Measurements from ENCODE around the gene TMEM126A.
"Not testable (repeated sequence)": the region's sequence is repeated elsewhere in the genome, so short reads cannot be mapped to it uniquely, and the experiment has no call there.

Gene TMEM126A

GRCh38 chr11:85647604-85648299, at the start of gene TMEM126A:
TMEM126A (plus strand) TSS chr11:85647967; CDS start chr11:85650256, 2,289 bp downstream.
- DNase-seq (ENCODE audit: low spot score): peak; percentile 94

GRCh38 chr11:85599083-85599482, 48.7 kb upstream of the TMEM126A start:
- no peak for DNase-seq (ENCODE audit: low spot score)

- no peak for DNase-seq (ENCODE audit: low spot score)
Measured at GRCh38 chr11:85602526-85603213, 45.1 kb upstream of the TMEM126A start.

DNA sequence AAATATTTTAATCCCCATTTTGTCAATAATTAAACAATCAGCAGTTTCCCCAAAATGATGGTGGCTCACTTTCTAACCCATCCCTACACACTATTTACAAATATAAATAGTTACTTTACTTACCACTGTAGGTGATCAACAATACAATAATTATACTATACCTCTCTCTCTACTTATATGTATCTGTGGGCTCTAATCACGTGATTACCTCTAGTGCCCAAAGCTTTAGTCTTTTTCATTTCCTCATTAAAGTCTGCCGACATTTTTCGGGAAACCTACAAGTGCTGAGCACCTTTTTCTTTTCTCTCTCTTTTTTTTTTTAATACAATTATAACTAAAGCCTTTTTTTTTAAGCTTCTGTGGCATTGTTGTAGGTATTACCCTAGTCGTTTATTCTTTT, 44.5 kb upstream of the TMEM126A start:
- DNase-seq (ENCODE audit: low spot score): no peak

DNA sequence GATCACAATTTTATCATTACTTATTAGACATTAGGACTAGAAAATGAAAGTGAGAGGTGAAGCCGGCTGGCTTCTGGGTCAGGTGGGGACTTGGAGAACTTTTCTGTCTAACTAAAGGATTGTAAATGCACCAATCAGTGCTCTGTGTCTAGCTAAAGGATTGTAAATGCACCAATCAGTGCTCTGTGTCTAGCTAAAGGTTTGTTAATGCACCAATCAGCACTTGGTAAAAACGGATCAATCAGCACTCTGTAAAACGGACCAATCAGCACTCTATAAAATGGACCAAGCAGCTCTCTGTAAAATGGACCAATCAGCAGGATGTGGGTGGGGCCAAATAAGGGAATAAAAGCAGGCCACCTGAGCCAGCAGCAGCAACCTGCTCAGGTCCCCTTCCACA, 41.5 kb upstream of the TMEM126A start:
- DNase-seq (ENCODE audit: low spot score): not testable (repeated sequence)

DNA sequence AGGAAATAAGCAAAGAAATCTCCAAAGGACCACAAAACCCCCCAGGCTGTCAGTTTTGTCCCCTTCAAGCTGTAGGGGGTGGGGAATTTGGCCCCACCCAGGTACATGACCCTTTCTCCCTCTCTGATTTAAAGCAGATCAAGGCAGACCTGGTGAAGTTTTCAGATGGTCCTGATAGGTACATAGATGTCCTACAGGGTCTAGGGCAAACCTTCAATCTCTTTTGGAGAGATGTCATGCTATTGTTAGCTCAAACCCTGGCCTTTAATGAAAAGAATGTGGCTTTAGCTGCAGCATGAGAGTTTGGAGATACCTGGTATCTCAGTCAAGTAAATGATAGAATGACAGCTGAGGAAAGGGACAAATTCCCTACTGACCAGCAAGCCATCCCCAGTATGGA, 39.1 kb upstream of the TMEM126A start:
- not testable (repeated sequence) for DNase-seq (ENCODE audit: low spot score)

- DNase-seq (ENCODE audit: low spot score): not testable (repeated sequence)
Measured at GRCh38 chr11:85609286-85609685, 38.5 kb upstream of the TMEM126A start.

DNA sequence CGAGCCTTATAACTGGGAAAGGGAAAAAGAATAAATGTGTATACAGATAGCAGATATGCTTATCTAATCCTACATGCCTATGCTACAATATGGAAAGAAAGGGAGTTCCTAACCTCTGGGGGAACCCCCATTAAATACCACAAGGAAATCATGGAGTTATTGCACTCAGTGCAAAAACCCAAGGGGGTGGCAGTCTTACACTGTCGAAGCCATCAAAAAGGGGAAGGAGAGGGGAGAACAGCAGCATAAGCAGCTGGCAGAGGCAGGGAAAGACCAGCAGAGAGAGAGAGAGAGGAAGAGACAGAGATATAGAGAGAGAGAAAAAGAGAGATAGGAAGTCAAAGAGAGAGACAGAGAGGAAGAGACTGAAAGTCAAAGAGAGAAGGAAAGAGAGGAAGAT, 36.1 kb upstream of the TMEM126A start:
- DNase-seq (ENCODE audit: low spot score): not testable (repeated sequence)

GRCh38 chr11:85619499-85619898, 28.3 kb upstream of the TMEM126A start:
- DNase-seq (ENCODE audit: low spot score): no peak

DNA sequence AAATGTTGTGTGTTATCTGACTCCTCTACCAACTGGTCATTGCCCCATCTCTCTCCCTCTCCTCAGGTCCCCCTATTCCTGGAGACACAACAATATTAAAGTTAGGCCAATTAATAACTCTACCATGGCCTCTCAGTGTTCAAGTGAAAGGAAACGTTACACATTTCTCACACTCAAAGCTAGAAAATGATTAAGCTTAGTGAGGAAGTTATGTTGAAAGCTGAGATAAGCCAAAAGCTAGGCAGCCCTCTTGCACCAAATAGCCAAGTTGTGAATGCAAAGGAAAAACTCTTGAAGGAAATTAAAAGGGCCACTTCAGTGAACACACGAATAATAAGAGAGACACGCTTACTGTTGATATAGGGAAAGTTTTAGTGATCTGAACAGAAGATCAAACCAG, 27.5 kb upstream of the TMEM126A start:
- no peak for DNase-seq (ENCODE audit: low spot score)

DNA sequence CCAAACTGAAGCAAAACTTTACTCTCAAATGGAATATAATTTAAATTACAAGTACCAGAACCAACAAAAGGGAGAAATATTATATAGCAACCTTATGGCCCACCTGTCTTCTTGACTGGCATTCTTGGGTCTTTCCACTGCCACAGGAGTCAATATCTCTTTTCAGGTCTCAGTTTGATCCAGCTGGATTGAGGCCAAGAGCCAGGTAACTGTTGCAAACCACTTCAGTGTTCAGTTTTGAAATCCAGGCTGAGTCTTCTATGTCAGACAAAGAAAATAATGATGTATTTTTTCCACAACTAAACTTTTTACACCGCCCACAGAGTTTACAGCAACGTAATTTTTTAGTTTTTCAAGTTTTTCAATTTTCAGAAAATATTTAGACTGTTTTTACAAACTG, 21.3 kb upstream of the TMEM126A start:
- no peak for DNase-seq (ENCODE audit: low spot score)

DNA sequence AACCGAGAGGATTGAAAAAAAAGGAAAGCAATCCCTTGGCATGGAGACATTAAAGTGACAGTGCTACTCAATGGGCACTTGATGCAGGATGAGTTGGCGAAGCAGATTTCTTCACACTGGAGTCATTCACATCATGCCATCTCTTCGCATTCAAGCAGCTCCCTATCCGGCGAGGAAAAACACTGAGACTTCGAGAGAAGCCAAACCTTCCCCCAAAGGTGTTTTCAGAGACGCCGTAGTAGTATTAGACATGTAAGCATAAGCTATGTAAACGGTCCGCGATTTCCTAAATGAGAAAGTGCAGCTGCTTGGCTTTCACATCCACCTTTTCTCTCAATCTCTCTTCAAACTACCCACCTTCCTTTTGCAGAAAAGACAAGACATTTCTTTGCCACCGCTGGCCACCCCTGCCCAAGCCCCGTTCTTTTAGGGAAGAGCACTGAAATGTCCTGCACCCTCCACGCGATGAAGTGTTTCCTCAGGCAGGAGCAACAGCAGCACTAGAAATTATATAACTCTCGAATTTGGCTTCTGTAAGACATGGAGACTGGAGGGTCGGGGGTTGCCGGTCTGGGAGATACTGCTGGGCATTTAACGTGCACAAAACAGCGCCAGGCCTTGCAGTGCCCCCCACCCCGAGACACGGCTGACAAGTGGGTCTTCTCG, 20.3 kb upstream of the TMEM126A start, which contains the start of gene DLG2:
Gene DLG2 (minus strand): TSS at position 13 of the 666 bp plus-strand sequence.
- DNase-seq (ENCODE audit: low spot score): peak; percentile 37

DNA sequence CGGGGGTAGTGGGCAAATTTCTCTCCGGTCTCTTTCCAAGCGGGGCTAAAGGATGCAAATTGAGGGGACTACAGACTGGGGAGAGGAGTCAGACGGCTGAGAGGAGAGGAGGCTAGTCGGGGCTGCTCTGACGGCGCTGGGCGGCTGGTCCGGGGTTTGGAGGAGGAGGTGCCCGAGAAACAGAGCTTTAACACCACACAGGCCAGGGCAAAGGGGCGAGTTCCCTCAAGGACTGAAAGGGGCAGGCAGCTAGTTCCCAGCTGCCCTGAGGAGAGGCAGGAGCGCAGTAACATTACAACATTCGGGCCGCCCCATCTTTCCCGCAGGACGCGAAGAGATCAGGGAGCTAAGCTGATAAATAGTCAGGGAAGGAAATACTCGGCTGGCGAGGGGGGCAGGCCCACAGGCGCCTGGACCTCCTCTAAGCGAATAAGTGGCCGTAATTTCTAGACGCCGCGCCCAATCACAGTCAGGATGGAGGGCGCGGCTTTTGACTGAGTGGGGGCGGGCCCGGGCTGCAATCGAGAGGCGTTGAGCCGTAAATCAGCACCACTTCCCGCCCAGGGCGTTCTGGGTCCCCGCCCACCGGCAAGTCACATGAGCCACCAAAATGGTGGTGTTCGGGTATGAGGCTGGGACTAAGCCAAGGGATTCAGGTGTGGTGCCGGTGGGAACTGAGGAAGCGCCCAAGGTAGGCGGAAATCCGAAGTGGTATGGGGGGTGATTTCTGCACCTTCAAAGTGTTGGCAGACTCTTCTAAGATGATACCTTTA, 19.6 kb upstream of the TMEM126A start, which contains the start of gene TMEM126B:
Gene TMEM126B (plus strand): TSS at position 596 of the 773 bp plus-strand sequence. CDS start 15 bp downstream, at position 611.
- peak; percentile 98 for DNase-seq (ENCODE audit: low spot score)

- DNase-seq (ENCODE audit: low spot score): peak; percentile 28
Measured at GRCh38 chr11:85628771-85629341, 18.9 kb upstream of the TMEM126A start.

DNA sequence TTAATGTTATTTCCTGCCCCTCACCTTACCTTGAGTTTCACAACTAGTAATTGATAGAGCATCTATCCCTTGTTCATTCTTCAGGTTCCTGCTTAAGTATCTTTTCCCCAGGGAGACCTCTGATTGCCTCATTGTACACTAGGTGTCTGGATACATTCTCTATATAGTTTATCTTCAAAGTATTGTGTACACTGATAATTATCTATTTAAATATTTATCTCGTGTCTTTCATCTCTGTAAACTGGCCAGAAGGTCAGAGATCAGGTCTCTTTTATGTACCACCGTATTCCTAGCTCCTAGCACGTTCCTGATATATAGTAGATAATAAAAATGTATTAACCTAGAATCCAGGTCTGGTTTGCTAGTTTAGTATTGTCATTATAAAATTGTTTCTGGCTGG, 13.0 kb upstream of the TMEM126A start:
- no peak for DNase-seq (ENCODE audit: low spot score)

- DNase-seq (ENCODE audit: low spot score): no peak
Measured at GRCh38 chr11:85643191-85643614, 4.6 kb upstream of the TMEM126A start.

DNA sequence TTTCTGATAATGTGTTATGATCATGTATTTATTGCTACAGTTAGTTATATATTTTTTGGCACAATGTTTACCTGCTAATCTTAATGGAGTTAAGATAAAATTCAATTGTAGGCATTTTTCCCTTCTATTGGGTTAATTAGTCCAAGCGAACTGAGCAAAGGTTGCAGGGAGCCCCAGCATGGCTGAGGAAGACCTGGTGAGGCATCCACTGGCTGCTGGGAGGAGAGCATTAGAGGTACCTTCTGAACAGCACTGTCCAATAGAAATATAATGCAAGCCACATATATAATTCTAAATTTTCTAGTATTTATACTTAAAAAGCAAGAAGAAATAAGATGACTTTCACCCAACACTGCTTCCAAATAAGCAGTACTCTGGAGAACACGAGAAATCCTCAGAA, 689 bp upstream of the TMEM126A start:
- DNase-seq (ENCODE audit: low spot score): no peak

DNA sequence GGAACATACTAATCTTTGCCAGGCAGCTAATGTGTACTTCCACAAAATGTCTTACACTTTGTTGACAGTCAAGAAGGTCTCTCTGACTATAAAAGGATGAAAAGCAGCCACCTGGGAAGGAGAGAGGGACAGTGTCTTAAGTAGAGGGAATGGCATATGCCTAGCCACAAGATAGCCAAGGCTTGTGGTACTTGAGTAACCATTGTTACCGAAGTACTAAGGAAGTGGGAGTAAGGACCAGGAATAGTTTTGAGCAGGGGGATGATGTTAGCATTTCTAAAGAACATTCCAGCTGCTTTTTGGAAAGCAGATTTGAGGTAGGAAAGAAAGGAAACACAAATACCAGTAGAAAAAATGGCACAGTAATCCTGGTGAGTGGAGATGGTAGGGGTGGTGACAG, 3.4 kb downstream of the TMEM126A start:
- no peak for DNase-seq (ENCODE audit: low spot score)

GRCh38 chr11:85652786-85653447, 5.2 kb downstream of the TMEM126A start:
- DNase-seq (ENCODE audit: low spot score): no peak

GRCh38 chr11:85654343-85654742, 6.6 kb downstream of the TMEM126A start:
- not testable (repeated sequence) for DNase-seq (ENCODE audit: low spot score)

- no peak for DNase-seq (ENCODE audit: low spot score)
Measured at GRCh38 chr11:85656777-85657176, 9.0 kb downstream of the TMEM126A start.
